GM12892 (cell line): ENCODE data around the gene SFR1.

Experiments
- POLR2A ChIP-seq: IDR thresholded peaks from 2 replicates; pipeline ENCODE4 v1.6.1; 2011; ENCODE audit warnings: low read depth, low read length, control low read depth
- POLR2AphosphoS5 ChIP-seq: IDR thresholded peaks from 2 replicates; pipeline ENCODE4 v1.6.1; 2011; ENCODE audit warnings: low read depth, low read length, control low read depth

DNA sequence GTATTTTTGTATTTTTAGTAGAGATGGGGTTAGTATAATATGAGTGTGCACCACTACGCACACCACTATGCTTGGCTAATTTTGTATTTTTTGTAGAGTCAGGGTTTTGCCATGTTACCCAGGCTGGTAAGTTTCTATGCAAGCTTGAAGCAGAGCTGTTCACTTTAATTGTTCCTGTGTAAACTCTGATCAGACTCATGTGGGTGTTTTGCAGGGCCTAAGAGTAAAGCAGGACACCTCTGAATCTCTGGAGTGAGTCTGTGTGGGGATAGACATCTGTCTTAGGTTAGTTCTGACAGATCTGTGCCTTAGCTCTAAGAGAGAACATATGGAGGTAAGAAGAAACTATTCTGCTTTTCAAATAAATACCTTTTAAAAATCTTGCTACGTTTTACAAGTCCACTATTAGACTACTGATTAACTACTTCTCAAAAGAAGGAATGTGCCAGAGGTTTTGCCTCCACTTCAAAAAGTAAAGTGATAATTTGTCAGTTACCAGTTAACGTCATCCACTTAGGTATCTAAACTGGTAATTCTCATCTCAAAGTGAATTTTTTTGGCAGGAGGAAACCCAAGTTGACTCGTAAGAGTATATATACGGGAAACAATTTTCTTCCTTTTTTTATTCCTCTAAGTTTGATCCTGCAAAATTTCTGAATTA is 37.4 kb upstream of the SFR1 start:
- TF ChIP-seq POLR2A: no peak
- TF ChIP-seq POLR2AphosphoS5: no peak
